Choroid plexus epithelial cell (primary cell): ENCODE results near the gene ARL3.

Experiments
- DNase-seq: peaks from one replicate; pipeline ENCODE4 v3.0.0-alpha.2; 2010; ENCODE audit warnings: low read depth
- H3K4me3 ChIP-seq: 2 replicates; pipeline ENCODE4 v1.5.1; 2011; ENCODE audit warnings: low read depth, mild to moderate bottlenecking, control low read depth, low read length, moderate library complexity
- CTCF ChIP-seq: conservative IDR thresholded peaks from 2 replicates; pipeline ENCODE4 v1.5.1; 2011; ENCODE audit warnings: low read depth, mild to moderate bottlenecking, control low read depth, inconsistent platforms, low read length, moderate library complexity

The ARL3 gene

GRCh38 chr10:102715880-102716279, 1.7 kb upstream of the ARL3 start:
- no peak for TF ChIP-seq CTCF
- H3K4me3 ChIP-seq, result no peak overlapping the region

GRCh38 chr10:102714621-102715455, 641 bp upstream of the ARL3 start, which contains the start of gene SFXN2:
Gene SFXN2 (plus strand): TSS chr10:102714636. CDS start chr10:102726637, 12,001 bp downstream.
- no peak for DNase-seq
- peak within 1 kb of the TSS; percentile 93 for H3K4me3 ChIP-seq
- no peak for TF ChIP-seq CTCF

More at GRCh38 chr10:102715880-102716279, 1.7 kb upstream of the ARL3 start:
- no peak for DNase-seq

DNA sequence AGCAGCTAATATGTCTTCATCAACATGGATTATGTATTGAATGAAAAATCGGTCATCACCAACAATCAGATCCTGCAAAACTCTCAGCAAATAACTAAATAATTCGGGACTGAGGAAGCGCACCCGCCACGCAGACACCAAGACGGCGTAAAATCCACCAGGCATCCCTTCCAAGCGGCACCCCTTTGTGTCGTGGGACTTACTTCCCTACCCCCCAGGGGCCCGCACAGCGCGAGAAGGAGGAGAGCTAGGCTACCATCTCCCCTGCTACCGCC, 721 bp downstream of the ARL3 start:
- H3K4me3 ChIP-seq, result peak overlapping the region; percentile 93
- peak; percentile 54 for TF ChIP-seq CTCF
- no peak for DNase-seq

DNA sequence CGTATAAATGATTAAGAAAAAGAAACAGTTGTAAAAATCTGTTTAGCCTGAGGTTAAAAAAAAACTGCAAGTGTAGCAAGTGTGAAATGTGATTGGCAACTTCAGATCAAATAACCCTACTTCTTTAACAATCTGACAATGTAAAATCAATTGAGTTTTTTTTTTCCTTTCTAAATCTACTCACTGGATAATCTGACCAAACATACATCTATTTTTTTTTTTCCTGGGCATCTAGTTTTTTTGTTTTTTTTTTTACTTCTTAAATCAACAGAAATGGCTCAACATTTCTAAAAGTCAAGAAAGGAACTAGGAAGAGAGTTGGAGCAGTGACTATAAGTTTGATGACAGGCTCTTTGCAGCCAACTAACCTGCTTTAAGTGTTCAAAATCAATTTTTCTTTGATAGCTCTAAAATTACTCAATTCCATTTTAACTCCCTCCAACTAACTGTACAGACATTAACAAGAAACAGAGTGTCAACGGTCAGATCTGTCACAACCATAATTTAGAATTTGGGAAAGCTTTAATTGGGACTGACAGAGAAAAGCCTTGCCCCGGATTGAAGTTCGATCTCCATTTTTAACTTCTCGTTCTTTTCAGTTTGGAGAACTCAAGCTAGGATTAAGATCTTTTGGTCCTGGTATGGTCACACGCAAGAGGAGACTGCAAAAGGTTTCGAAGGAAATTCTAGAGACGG, 1.2 kb downstream of the ARL3 start:
- no peak for TF ChIP-seq CTCF
- H3K4me3 ChIP-seq, result peak overlapping the region; percentile 93
- no peak for DNase-seq

DNA sequence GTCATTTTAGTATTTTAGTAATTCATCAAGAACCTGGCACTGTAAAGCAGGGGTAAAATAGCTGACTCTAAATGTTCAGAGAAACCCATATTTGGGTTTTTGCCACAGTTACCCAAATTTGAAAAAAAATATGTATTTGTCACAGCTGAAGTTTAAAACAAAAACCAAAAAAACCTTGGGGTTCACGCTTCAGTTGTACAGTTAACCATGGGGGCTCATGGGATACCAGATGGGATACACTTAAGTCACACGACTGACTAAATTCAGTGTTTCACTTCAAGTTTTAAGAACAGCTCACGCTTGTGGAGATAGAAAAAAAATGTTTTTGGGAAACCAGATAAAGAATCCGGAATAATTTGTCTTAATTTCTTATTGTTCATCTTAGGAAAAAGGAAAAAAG, 2.1 kb downstream of the ARL3 start:
- DNase-seq, result no peak
- no peak overlapping the region for H3K4me3 ChIP-seq

GRCh38 chr10:102710609-102711008, 3.6 kb downstream of the ARL3 start:
- peak; percentile 86 for DNase-seq
- no peak overlapping the region for H3K4me3 ChIP-seq
- peak; percentile 37 for TF ChIP-seq CTCF

More for the DNA sequence above, 2.1 kb downstream of the ARL3 start:
- TF ChIP-seq CTCF, result no peak
